ENCODE data around the gene FGF18. TPM values are rescaled to one million over a fixed set of nuclear protein-coding genes. Genes with fewer than 3 reads are reported as not detected.

FGF18 gene, protein sequence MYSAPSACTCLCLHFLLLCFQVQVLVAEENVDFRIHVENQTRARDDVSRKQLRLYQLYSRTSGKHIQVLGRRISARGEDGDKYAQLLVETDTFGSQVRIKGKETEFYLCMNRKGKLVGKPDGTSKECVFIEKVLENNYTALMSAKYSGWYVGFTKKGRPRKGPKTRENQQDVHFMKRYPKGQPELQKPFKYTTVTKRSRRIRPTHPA
- total RNA-seq = 0.69 TPM

DNA sequence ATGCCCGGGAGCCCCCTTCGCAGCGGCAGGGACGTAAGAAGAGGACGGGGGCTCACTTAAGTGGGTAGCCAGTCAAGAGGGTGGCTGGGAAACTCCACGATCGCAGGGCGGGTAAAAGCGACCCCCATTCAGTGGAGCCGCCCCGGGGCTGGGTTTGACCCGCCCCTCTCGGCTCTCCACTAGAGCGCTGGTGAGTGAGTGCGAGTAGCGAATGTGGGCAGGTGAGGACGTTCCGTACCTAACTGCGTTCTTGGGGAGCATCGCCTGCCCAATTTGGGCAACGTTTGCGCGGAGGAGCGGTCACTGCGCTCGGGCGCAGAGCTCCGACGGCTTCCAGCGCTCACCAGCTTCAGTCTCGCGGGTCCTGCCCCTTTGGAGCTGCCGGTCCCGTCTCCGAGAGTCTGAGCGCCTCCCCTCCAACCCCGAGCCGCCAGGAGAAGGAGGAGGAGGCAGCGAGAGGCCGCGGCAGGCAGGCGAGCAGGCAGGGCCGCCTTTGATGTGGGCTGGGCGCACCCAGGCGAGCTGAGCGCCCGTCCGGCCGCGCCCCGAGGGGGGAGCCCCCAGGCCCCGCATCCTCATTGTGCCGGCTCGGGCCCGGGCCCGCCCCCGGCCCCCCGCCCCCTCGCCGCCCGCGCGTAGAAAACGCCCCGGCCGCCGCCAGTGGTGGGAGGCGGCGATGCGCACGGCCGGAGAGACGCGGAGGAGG is at the start of gene FGF18:
TSS of gene FGF18 (plus strand) at position 666 of the 706 bp plus-strand sequence. CDS start 553 bp downstream, outside the sequence.

DNA sequence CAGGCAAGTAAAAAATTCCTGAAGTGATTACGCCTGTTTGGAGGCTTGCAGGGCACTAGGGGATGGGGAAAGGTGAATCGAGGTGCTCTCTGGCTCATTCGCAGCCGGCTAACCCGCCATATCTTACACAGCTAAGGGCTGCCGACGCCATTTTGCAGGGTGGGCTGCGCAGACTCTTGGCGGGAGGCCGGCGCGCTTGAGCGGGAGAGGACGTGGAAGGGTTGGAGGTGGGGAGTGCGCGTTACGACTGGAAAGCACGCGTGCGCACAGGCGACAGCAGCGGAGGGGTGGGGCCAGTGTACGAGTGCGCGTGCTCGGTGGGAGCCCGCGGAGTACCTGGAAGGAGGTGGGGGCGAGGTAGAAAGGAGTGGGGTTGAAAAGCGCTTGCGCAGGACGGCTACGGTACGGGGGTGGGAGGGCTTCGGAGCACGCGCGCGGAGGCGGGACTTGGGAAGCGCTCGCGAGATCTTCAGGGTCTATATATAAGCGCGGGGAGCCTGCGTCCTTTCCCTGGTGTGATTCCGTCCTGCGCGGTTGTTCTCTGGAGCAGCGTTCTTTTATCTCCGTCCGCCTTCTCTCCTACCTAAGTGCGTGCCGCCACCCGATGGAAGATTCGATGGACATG is 32.0 kb upstream of the FGF18 start, which contains the start of gene NPM1:
TSS of gene NPM1 (plus strand) at position 505 of the 625 bp plus-strand sequence. CDS start at position 605, 100 bp downstream.

Small RNAs within 50 kb of the gene (small RNA-seq; reads per million reads assigned to genes)
- gene MIR3912 = 1.7 reads per million, percentile 84 among the genes with 10 or more reads in this experiment

Other genes with a start within 250 kb of the FGF18 start
- not detected for gene TLX3, start 110.4 kb upstream of the FGF18 start, total RNA-seq
- 378 TPM for gene NPM1, start 31.8 kb upstream of the FGF18 start, total RNA-seq